ENCODE measurements around the gene GPR152. TPM values are rescaled to one million over a fixed set of nuclear protein-coding genes. Genes with fewer than 3 reads are reported as not detected.
A peak's percentile ranks its signal among the peaks of the same experiment; 100 is the strongest.
"Not testable (repeated sequence)": the region's sequence is repeated elsewhere in the genome, so short reads cannot be mapped to it uniquely, and the experiment has no call there.

The GPR152 gene
- total RNA-seq, 1 donor from 2014 or later = not detected

DNA sequence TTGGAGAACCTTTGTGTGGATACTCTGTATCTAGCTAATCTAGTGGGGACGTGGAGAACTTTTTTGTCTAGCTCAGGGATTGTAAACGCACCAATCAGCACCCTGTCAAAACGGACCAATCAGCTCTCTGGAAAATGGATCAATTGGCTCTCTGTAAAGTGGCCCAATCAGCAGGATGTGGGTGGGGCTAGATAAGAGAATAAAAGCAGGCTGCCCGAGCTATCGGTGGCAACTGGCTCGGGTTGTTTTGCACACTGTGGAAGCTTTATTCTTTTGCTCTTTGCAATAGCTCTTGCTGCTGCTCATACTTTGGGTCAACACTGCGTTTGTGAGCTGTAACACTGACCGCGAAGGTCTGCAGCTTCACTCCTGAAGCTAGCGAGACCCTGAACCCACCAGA lies 24.2 kb upstream of the GPR152 start:
- not testable (repeated sequence) for H3K9me3 ChIP-seq (ENCODE audit: control insufficient read depth in 3 of 3, low read length in 3 of 3); H3K36me3 ChIP-seq (ENCODE audit: control insufficient read depth in 3 of 3, insufficient read depth in 3 of 3, low read length in 3 of 3); H3K27me3 ChIP-seq (ENCODE audit: control insufficient read depth in 3 of 3, insufficient read depth in 3 of 3, low read length in 3 of 3); H3K9ac ChIP-seq (ENCODE audit: low read depth in 1 of 3, low read length in 3 of 3); H3K4me1 ChIP-seq (ENCODE audit: control insufficient read depth in 3 of 3, insufficient read depth in 3 of 3, low read length in 3 of 3); H3K4me3 ChIP-seq (ENCODE audit: low read length in 3 of 3); H3K27ac ChIP-seq (ENCODE audit: low read depth, low read length)

DNA sequence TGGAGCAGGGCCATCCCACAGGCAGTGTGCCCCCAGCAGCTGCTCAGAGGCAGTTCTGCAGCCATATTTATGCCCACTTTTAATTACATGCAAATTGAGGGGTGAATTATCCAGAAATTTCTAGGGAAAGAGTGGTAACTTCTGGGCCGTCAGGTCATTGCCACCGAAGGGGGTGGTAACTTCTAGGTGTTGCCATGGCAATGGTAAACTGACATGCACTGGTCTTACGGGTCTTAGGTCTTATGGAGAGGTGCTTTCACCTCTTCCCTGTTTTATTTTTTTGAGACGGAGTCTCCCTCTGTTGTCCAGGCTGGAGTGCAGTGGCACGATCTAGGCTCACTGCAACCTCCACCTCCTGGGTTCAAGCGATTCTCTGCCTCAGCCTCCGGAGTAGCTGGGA lies 20.4 kb upstream of the GPR152 start:
- Histone ChIP-seq H3K9me3 (ENCODE audit: control insufficient read depth in 3 of 3, low read length in 3 of 3) (no peaks in the 10 kb centered on the region), H3K36me3 (ENCODE audit: control insufficient read depth in 3 of 3, insufficient read depth in 3 of 3, low read length in 3 of 3) (no peaks in the 10 kb centered on the region), H3K27ac (ENCODE audit: low read depth, low read length) (no peak overlapping the region), H3K4me3 (ENCODE audit: low read length in 3 of 3) (no peak overlapping the region), H3K9ac (ENCODE audit: low read depth in 1 of 3, low read length in 3 of 3) (no peak overlapping the region), H3K4me1 (ENCODE audit: control insufficient read depth in 3 of 3, insufficient read depth in 3 of 3, low read length in 3 of 3) (peaks cover 7% of the 10 kb centered on the region in 3 donors), H3K27me3 (ENCODE audit: control insufficient read depth in 3 of 3, insufficient read depth in 3 of 3, low read length in 3 of 3) (peaks cover 0 to 2% (median 0%) of the 10 kb centered on the region in 3 donors)

- peaks cover 0 to 2% (median 0%) of the 10 kb centered on the region in 3 donors for H3K27me3 ChIP-seq (ENCODE audit: control insufficient read depth in 3 of 3, insufficient read depth in 3 of 3, low read length in 3 of 3)
- no peak overlapping the region for H3K9ac ChIP-seq (ENCODE audit: low read depth in 1 of 3, low read length in 3 of 3)
- no peak overlapping the region for H3K27ac ChIP-seq (ENCODE audit: low read depth, low read length)
- H3K9me3 ChIP-seq (ENCODE audit: control insufficient read depth in 3 of 3, low read length in 3 of 3) = no peaks in the 10 kb centered on the region
- no peak overlapping the region for H3K4me3 ChIP-seq (ENCODE audit: low read length in 3 of 3)
- peaks cover 9 to 13% (median 13%) of the 10 kb centered on the region in 3 donors for H3K4me1 ChIP-seq (ENCODE audit: control insufficient read depth in 3 of 3, insufficient read depth in 3 of 3, low read length in 3 of 3)
- H3K36me3 ChIP-seq (ENCODE audit: control insufficient read depth in 3 of 3, insufficient read depth in 3 of 3, low read length in 3 of 3) = peaks cover 0 to 2% (median 0%) of the 10 kb centered on the region in 3 donors
These were observed 17.9 kb upstream of the GPR152 start for GRCh38 chr11:67470337-67471002.

DNA sequence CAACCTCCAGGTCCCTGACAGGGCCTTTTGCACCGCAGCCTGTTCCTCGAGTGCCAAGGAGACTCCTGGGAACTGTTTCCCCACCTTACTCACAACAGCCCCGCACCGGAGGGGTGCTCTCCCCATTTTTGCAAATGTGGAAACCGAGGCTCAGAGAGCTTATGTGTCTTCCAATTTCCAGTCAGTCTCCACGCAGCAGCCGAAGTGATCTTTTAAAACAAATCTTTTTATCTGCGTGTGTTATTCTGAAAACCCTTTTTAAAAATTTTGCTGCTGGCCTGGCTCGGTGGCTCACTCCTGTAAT lies 16.9 kb upstream of the GPR152 start:
- Histone ChIP-seq H3K9ac (ENCODE audit: low read depth in 1 of 3, low read length in 3 of 3) (peak overlapping the region; percentile 87 to 96 (median 95)), H3K36me3 (ENCODE audit: control insufficient read depth in 3 of 3, insufficient read depth in 3 of 3, low read length in 3 of 3) (peaks cover 0 to 2% (median 0%) of the 10 kb centered on the region in 3 donors), H3K27ac (ENCODE audit: low read depth, low read length) (peak overlapping the region; percentile 72), H3K27me3 (ENCODE audit: control insufficient read depth in 3 of 3, insufficient read depth in 3 of 3, low read length in 3 of 3) (peaks cover 0 to 2% (median 0%) of the 10 kb centered on the region in 3 donors), H3K4me3 (ENCODE audit: low read length in 3 of 3) (peak overlapping the region; percentile 87 to 92 (median 88)), H3K9me3 (ENCODE audit: control insufficient read depth in 3 of 3, low read length in 3 of 3) (no peaks in the 10 kb centered on the region), H3K4me1 (ENCODE audit: control insufficient read depth in 3 of 3, insufficient read depth in 3 of 3, low read length in 3 of 3) (peaks cover 12 to 19% (median 13%) of the 10 kb centered on the region in 3 donors)

- Histone ChIP-seq H3K9ac (ENCODE audit: low read depth in 1 of 3, low read length in 3 of 3) (peak within 1 kb of the TSS; percentile 87 to 96 (median 95)), H3K27ac (ENCODE audit: low read depth, low read length) (peak within 1 kb of the TSS; percentile 76), H3K4me1 (ENCODE audit: control insufficient read depth in 3 of 3, insufficient read depth in 3 of 3, low read length in 3 of 3) (peaks cover 16 to 24% (median 17%) of the 10 kb centered on the region in 3 donors), H3K4me3 (ENCODE audit: low read length in 3 of 3) (peak within 1 kb of the TSS; percentile 87 to 92 (median 88)), H3K9me3 (ENCODE audit: control insufficient read depth in 3 of 3, low read length in 3 of 3) (no peaks in the 10 kb centered on the region), H3K36me3 (ENCODE audit: control insufficient read depth in 3 of 3, insufficient read depth in 3 of 3, low read length in 3 of 3) (peaks cover 0 to 2% (median 0%) of the 10 kb centered on the region in 3 donors), H3K27me3 (ENCODE audit: control insufficient read depth in 3 of 3, insufficient read depth in 3 of 3, low read length in 3 of 3) (peaks cover 0 to 2% (median 0%) of the 10 kb centered on the region in 3 donors)
These were observed 16.4 kb upstream of the GPR152 start, which contains the start of gene TMEM134 for GRCh38 chr11:67468759-67469507. TSS of gene TMEM134 (minus strand) at chr11:67469251. CDS start at chr11:67469192, 59 bp downstream.

DNA sequence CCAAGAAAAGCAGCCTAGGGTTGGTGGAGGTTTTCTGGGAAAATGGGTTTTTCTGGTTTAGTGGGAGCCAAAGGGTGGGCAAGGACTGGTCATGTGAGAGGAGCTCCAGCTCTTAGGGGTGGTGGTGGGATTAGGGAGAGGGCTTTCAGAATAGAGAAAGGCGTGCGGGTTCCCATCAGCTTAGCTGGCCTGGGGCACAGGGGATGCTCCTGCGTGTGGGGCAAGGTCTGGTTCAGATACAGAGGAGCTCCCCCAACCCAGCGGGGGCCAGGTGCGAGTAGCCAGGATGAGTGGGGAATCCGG lies 15.9 kb upstream of the GPR152 start:
- Histone ChIP-seq H3K9ac (ENCODE audit: low read depth in 1 of 3, low read length in 3 of 3) (peak overlapping the region; percentile 10 to 85 (median 83)), H3K27ac (ENCODE audit: low read depth, low read length) (peak overlapping the region; percentile 76), H3K4me1 (ENCODE audit: control insufficient read depth in 3 of 3, insufficient read depth in 3 of 3, low read length in 3 of 3) (peaks cover 19 to 28% (median 21%) of the 10 kb centered on the region in 3 donors), H3K4me3 (ENCODE audit: low read length in 3 of 3) (peak overlapping the region; percentile 71 to 84 (median 84)), H3K9me3 (ENCODE audit: control insufficient read depth in 3 of 3, low read length in 3 of 3) (no peaks in the 10 kb centered on the region), H3K27me3 (ENCODE audit: control insufficient read depth in 3 of 3, insufficient read depth in 3 of 3, low read length in 3 of 3) (peaks cover 0 to 2% (median 0%) of the 10 kb centered on the region in 3 donors), H3K36me3 (ENCODE audit: control insufficient read depth in 3 of 3, insufficient read depth in 3 of 3, low read length in 3 of 3) (peaks cover 0 to 2% (median 0%) of the 10 kb centered on the region in 3 donors)

- Histone ChIP-seq H3K27me3 (ENCODE audit: control insufficient read depth in 3 of 3, insufficient read depth in 3 of 3, low read length in 3 of 3) (no peaks in the 10 kb centered on the region), H3K9me3 (ENCODE audit: control insufficient read depth in 3 of 3, low read length in 3 of 3) (no peaks in the 10 kb centered on the region), H3K9ac (ENCODE audit: low read depth in 1 of 3, low read length in 3 of 3) (peak overlapping the region; percentile 10 to 85 (median 83)), H3K36me3 (ENCODE audit: control insufficient read depth in 3 of 3, insufficient read depth in 3 of 3, low read length in 3 of 3) (peaks cover 0 to 2% (median 0%) of the 10 kb centered on the region in 3 donors), H3K27ac (ENCODE audit: low read depth, low read length) (peak overlapping the region; percentile 76), H3K4me1 (ENCODE audit: control insufficient read depth in 3 of 3, insufficient read depth in 3 of 3, low read length in 3 of 3) (peaks cover 19 to 28% (median 21%) of the 10 kb centered on the region in 3 donors), H3K4me3 (ENCODE audit: low read length in 3 of 3) (peak overlapping the region; percentile 71 to 84 (median 84))
These were observed 15.5 kb upstream of the GPR152 start for GRCh38 chr11:67468056-67468455.

DNA sequence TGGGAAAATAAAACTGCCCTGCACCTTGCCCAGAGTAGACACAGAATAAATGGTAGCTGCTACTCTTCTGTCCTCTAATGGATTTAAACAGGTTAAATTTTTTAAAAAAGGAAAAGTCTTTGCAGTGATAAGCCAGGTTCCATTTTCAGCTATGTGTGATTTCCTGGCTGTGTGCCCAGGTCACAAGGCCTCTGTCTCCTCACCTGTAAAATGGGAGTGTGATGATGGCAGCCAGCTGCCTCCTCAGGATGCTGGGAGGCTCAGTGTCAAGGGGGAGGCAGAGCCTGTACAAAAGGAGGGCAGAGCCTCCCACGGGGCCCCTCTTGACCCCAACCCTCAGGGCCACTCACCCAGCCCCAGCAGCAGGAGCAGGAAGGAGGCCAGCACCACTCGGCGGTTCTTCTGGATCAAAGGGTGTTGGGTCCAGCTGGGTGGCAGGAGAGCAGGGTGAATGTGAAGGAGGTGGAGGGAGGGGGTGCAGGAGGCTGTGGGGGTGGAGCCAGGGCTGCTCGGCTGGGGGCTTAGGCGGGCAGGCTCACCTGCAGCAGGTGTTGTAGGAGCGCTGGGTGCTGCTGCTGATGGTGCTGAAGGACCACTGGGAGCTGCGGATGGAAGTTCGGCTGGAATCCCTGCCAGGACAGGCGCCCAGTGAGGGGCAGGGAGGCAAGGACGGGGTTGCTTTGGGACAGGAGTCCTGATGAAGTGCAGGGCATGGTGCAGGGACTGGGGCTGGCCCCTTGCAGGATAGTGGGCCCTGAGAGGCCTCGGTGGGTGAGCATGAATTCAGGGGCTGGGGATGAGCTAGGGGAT lies 14.6 kb upstream of the GPR152 start:
- H3K4me3 ChIP-seq (ENCODE audit: low read length in 3 of 3) = no peak overlapping the region
- no peaks in the 10 kb centered on the region for H3K9me3 ChIP-seq (ENCODE audit: control insufficient read depth in 3 of 3, low read length in 3 of 3)
- no peaks in the 10 kb centered on the region for H3K27me3 ChIP-seq (ENCODE audit: control insufficient read depth in 3 of 3, insufficient read depth in 3 of 3, low read length in 3 of 3)
- peaks cover 19 to 28% (median 21%) of the 10 kb centered on the region in 3 donors for H3K4me1 ChIP-seq (ENCODE audit: control insufficient read depth in 3 of 3, insufficient read depth in 3 of 3, low read length in 3 of 3)
- peaks cover 0 to 2% (median 0%) of the 10 kb centered on the region in 3 donors for H3K36me3 ChIP-seq (ENCODE audit: control insufficient read depth in 3 of 3, insufficient read depth in 3 of 3, low read length in 3 of 3)
- H3K9ac ChIP-seq (ENCODE audit: low read depth in 1 of 3, low read length in 3 of 3) = peak overlapping the region in 1 of 3 donors; percentile 33
- H3K27ac ChIP-seq (ENCODE audit: low read depth, low read length) = no peak overlapping the region

DNA sequence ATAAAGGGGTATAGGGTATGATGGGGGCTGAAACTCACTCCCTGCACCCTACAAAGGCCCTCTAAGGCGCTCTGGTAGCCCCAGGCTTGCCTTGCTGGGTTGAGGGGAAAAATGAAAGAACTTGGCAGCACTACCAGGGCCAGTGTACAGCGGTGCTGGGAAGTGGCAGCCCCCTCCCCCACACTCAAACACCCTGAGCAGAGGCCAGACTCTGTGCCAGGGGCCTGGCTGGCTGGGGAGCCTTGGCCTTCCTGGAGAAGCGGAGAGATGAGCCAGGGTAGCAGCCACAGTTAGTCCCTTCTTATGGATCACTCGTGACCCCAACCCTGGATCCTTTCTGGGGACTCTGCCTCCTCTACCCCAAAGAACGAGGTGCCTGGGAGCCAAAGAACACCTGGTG lies 13.8 kb upstream of the GPR152 start:
- peaks cover 19 to 28% (median 21%) of the 10 kb centered on the region in 3 donors for H3K4me1 ChIP-seq (ENCODE audit: control insufficient read depth in 3 of 3, insufficient read depth in 3 of 3, low read length in 3 of 3)
- no peaks in the 10 kb centered on the region for H3K27me3 ChIP-seq (ENCODE audit: control insufficient read depth in 3 of 3, insufficient read depth in 3 of 3, low read length in 3 of 3)
- H3K36me3 ChIP-seq (ENCODE audit: control insufficient read depth in 3 of 3, insufficient read depth in 3 of 3, low read length in 3 of 3) = peaks cover 0 to 2% (median 0%) of the 10 kb centered on the region in 3 donors
- H3K27ac ChIP-seq (ENCODE audit: low read depth, low read length) = no peak overlapping the region
- no peak overlapping the region for H3K4me3 ChIP-seq (ENCODE audit: low read length in 3 of 3)
- no peak overlapping the region for H3K9ac ChIP-seq (ENCODE audit: low read depth in 1 of 3, low read length in 3 of 3)
- no peaks in the 10 kb centered on the region for H3K9me3 ChIP-seq (ENCODE audit: control insufficient read depth in 3 of 3, low read length in 3 of 3)
